GM12875 (cell line): Measurements from ENCODE around the gene PTPRD.

Experiments used
- H3K4me3 ChIP-seq: one replicate; pipeline ENCODE4 v1.5.1; 2011; ENCODE audit warnings: low read depth, low read length, control low read depth
- TF ChIP-seq, protein P1 (sequence below): IDR thresholded peaks from 2 replicates; pipeline ENCODE4 v1.5.1; 2011; ENCODE audit warnings: low read depth, mild to moderate bottlenecking, control low read depth, inconsistent platforms, low read length, moderate library complexity, borderline replicate concordance; ENCODE audit not compliant: insufficient read depth

PTPRD gene

DNA sequence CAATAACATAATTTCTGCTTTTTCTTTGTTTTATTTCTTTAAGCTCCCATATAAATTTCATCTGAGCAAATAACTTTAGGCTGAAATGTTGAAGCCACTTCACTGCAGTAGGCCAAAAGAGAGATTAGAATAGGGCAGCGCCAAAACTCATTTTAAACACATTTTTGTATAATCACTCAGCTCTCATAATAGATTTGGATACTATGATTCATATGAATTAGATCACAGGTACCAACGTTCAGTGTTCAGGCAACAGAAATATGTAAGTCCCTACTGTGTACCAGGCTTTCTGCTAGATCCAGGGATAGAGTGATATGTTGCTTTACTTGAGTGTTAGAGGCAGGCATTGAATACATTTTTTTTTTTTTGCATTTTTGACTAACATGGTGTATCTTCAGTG, 370.5 kb downstream of the PTPRD start:
- no peak overlapping the region for H3K4me3 ChIP-seq

DNA sequence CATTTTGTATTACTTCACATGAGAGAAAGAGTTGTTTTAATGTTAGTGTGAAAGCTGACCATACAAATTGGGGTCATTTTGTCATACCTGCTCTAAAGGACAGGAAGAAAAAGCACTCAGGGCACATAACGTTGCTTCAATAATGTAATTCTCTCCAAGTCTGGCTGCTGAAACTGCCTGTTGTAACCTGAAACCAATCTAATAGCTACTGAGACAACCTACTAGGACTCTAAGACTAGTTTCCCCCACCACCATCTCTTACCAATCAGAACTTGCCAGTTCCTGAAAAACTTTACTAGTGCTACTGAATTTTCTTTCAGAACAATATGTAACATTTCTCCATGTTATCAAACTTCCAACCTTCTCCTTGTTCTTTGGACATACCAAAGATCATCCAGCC, 374.7 kb downstream of the PTPRD start:
- TF ChIP-seq, protein P1, sequence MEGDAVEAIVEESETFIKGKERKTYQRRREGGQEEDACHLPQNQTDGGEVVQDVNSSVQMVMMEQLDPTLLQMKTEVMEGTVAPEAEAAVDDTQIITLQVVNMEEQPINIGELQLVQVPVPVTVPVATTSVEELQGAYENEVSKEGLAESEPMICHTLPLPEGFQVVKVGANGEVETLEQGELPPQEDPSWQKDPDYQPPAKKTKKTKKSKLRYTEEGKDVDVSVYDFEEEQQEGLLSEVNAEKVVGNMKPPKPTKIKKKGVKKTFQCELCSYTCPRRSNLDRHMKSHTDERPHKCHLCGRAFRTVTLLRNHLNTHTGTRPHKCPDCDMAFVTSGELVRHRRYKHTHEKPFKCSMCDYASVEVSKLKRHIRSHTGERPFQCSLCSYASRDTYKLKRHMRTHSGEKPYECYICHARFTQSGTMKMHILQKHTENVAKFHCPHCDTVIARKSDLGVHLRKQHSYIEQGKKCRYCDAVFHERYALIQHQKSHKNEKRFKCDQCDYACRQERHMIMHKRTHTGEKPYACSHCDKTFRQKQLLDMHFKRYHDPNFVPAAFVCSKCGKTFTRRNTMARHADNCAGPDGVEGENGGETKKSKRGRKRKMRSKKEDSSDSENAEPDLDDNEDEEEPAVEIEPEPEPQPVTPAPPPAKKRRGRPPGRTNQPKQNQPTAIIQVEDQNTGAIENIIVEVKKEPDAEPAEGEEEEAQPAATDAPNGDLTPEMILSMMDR, result no peak
- no peak overlapping the region for H3K4me3 ChIP-seq

More for the DNA sequence above, 370.5 kb downstream of the PTPRD start:
- TF ChIP-seq, protein P1, result no peak

DNA sequence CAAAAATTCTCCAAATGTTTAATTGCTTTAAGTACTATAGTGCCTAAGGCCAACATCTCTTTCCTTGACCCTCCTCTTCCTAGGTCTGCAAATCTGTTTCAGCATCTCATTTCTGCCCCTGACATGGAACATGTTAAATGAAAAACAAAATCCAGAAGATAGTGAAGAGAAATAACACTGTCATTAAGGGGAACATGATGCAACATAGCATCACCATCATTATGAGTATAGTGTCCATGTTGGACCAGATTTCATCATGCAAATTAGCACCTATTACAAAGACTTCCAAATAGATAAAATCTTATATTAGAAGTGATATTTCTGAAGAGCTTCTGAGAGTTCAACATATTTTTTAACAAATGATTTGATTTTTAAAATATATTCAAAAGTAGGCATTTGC, 375.2 kb downstream of the PTPRD start:
- TF ChIP-seq, protein P1, result no peak
- H3K4me3 ChIP-seq, result no peak overlapping the region

DNA sequence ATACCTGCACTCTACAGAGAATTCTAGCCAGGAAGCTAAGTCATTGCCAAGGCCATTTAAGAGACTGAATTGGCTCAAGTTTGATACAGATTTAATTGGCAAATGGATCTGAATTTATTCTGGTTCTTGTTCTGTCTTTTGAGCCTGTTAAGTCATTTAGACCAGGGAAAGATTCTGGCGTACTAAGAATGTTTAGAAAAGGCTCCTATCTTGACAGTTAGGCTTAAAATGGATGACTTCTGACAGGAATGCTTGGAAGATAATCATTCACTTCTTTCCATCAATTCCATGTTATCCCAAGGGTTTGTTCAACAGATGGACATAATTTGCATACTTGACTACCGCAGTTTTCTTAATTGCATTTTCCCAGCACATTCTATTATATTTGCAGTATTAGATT, 376.6 kb downstream of the PTPRD start:
- no peak overlapping the region for H3K4me3 ChIP-seq
- TF ChIP-seq, protein P1, result no peak

DNA sequence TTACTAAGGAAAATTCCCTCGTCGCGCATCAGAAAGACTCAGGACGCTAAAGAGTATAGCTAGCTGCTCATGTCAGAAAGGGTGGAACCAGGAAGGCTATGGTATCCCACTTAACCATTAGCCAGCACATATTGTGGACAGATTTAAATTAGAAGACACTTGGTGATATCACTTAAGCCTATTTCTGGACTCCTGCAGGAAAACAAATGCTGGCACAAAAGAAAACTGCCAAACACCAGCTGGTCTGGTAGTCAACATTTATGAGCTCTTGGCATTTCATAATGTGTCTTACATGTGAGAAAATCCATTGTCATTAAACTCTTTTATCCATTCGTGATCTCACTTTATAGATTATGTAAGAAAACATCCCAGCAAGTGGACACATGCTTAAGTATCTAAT, 377.4 kb downstream of the PTPRD start:
- TF ChIP-seq, protein P1, result no peak
- H3K4me3 ChIP-seq, result no peak overlapping the region

DNA sequence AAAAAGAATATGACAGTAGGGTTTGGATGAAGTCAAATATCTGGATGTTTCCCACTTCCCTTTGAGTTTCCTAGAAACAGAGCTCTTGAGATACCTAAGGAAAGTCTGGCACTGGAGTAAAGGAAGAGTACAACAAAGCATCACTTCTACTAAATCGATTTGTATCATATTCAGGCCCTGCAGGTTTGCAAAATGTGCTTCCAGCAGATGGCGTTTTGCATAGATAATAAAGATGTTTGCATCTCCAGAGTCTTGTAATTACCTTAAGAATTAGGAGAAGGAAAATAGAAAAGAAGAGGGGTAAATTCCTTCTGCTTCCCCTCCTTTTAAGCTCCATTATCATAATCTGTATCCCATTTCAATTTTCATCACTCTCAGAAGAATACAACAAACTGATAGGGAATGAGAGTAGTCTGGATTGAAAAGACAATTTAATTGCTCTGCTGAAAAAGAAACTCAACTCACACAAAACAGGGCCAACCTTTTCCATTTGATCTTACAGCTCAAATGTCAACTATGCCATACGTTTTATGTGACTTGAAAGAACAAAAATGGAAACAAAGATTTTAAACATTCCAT, 380.4 kb downstream of the PTPRD start:
- TF ChIP-seq, protein P1, result no peak
- H3K4me3 ChIP-seq, result no peak overlapping the region

DNA sequence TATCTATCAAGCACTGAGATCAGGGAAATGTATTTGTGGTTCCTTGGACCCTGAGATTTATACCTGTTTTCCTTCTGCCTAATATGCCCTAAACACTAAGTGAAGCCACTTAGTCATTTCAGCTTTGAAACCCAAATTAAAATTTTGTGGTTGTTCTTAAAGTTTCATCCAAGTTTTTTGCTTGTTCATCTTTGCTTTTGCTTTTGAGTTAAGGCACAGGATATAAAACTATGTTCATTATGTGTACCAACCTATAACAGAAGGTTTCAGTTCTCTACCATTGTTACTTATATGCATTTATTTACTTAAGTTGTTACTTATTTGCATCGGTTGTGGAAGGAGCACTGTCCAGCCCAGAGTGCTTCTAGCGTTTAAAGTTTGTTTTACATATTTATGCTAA, 382.3 kb downstream of the PTPRD start:
- no peak overlapping the region for H3K4me3 ChIP-seq
- TF ChIP-seq, protein P1, result no peak
